ENCODE measurements around the gene ARHGAP10. TPM values are rescaled to one million over a fixed set of nuclear protein-coding genes. Genes with fewer than 3 reads are reported as not detected.

The ARHGAP10 gene
- total RNA-seq, 1 experiment from 2014 or later, result 5.0 TPM

DNA sequence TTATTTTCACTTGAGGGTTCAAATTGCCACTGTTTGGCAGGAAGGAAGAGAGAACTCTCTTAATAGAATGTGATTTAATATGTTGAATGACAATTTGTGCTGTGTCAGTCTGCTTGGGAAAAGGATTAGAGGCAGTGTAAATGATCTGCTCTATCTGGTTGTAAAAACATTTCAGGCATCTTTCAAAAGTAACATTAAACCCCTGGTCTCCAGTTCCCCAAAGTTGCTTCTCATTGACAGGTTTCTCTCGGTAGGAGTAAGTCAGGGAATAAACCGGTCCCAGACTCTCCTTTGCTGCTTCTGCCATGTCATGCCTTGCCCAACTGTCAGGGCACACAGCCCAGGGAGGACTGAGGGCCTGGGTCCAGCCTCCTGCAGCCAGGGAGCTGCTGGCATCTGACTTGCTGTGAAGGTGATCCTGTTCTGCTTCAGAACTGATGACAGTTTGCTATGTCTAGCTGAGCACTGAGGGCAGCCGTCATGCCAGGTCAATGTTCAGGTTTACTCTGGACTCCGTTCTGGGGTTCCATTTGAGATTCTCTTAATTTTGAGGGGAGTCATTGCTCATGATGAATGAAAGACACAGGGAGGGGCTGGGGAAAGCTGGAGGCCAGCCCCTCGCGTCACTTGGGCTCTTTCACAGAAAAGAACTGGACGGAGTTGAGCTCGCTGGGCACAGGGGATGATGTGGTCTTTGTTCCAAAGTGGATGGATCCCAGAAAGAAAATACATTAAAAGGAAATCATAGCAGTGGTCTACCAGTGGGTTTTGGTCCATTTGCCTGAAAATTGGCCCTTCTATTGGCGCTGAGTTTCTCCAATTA, 312.4 kb downstream of the ARHGAP10 start:
- in situ Hi-C loops (cut with HindIII; ENCODE audit: low pct_unique_long_range_greater_than_20kb, low sequenced_read_pairs), result no loop called here
- DNase-seq (ENCODE audit: low read depth, low spot score), result no peak

DNA sequence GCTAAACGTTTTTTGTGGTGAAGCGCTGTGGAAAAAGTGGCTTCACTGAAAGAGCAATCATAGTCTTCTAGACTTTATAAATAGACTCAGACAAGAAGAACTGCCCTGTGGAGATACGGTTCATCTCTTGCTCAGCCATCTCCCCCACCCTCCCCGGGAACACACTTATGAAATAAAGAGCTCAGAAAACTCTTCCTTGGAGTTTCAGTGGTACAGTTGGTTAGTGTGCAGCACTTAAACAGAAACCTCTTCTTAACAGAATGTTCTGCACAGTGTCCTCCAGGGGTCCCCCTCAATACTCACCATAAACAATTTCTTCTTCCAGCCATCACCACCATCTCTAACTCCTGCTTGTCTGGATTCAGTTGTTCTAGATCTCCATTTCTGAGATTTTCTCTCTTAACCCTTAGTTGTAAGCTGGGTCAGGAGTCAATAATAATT, 313.0 kb downstream of the ARHGAP10 start:
- peak; percentile 27 for DNase-seq (ENCODE audit: low read depth, low spot score)

DNA sequence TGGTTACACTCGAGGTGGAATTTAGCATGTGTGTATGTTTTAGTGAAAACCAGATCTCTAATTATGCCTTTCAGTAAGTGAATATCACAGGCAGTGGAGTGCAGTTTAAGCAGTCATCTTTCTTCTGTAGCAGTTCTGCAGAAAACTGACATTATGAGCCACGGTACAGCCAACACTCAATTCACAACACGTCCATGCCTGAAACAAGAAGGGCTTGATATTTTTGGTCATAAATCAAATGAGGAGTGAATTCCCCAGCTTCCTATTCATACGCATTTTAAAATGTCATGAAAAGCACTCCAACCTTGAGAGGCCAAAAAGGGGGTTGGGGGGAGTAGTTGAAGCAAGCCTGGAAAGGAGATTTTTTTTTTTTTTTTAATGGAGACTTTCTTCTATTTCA, 316.7 kb downstream of the ARHGAP10 start:
- DNase-seq (ENCODE audit: low read depth, low spot score), result no peak
- in situ Hi-C loops (cut with HindIII; ENCODE audit: low pct_unique_long_range_greater_than_20kb, low sequenced_read_pairs), result no loop called here

More for the DNA sequence above, 313.0 kb downstream of the ARHGAP10 start:
- in situ Hi-C loops (cut with HindIII; ENCODE audit: low pct_unique_long_range_greater_than_20kb, low sequenced_read_pairs), result no loop called here

- in situ Hi-C loops (cut with HindIII; ENCODE audit: low pct_unique_long_range_greater_than_20kb, low sequenced_read_pairs), result no loop called here
- no peak for DNase-seq (ENCODE audit: low read depth, low spot score)
Observed at GRCh38 chr4:148051403-148051802, 319.5 kb downstream of the ARHGAP10 start.

GRCh38 chr4:148052448-148052847, 320.6 kb downstream of the ARHGAP10 start:
- in situ Hi-C loops (cut with HindIII; ENCODE audit: low pct_unique_long_range_greater_than_20kb, low sequenced_read_pairs), result no loop called here
- DNase-seq (ENCODE audit: low read depth, low spot score), result no peak

DNA sequence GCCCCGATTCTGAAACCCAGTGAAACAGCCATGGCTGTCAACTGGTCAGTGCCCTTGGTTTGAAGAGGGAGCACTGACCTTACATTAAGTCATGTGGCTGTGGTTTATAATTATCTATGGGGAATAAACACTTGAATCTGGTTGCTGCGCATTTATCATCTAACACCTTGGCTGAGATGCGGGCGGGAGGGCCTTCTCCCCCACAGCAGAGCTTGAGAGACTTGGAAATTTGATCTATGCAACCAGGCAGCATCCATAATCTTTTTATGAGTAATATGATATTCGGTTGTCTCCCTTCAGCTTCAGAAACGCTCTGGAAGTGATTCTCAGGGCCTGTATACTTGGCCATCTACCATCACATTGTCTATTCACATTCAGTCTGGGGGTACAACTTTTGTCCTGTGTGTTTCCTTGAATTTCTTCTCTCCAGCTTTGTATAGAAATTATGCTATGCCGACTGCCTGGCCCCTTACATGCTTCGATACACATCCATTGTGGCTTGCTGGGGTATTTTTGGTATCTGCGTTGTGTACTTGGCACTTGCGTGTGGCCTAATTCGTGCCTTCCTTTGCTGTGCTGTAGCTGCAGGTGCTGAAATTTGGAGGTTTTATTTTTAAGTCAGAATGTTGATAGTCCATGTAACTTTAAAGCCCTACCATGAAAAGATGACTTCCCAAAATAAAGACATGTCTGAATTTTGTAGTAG, 321.6 kb downstream of the ARHGAP10 start:
- DNase-seq (ENCODE audit: low read depth, low spot score), result no peak
- in situ Hi-C loops (cut with HindIII; ENCODE audit: low pct_unique_long_range_greater_than_20kb, low sequenced_read_pairs), result no loop called here

DNA sequence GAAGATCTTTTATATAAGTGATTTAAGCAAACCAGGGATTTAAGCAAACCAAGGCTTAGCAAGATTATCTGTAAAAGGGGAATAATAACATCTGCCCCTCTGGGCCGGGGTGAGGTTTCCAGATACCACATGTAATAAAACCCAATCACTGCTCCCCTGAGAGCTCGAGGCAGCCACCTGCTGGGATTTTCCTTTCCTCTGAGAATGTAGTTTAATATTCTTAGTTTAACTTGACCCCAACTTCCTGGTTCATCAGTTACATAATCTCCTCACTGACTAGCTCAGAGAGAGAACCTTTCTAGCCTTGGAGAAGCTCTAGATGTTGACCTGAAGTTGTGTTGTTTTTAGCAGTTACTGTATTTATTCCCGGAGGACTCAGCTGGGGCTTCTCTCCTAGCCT, 322.4 kb downstream of the ARHGAP10 start:
- no peak for DNase-seq (ENCODE audit: low read depth, low spot score)
- in situ Hi-C loops (cut with HindIII; ENCODE audit: low pct_unique_long_range_greater_than_20kb, low sequenced_read_pairs), result no loop called here

DNA sequence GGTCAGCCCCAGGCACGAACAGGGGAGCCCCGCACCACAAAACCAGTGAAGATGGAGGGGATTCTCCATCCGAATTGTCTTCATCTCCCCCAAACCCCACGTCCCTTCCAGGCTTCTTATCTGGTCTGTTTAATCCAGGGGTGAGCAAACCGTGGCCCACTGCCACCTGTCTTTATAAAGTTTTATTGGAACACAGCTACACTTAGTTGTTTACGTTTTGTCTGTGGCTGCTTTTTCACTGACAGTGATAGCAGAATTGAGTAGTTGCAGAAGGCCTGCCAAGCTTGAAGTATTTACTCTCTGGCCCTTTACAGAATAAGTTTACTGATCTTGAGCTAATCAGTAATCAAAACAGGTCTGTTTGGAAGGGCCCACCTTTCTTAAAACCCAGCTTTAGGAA, 324.0 kb downstream of the ARHGAP10 start:
- no peak for DNase-seq (ENCODE audit: low read depth, low spot score)
- in situ Hi-C loops (cut with HindIII; ENCODE audit: low pct_unique_long_range_greater_than_20kb, low sequenced_read_pairs), result no loop called here

DNA sequence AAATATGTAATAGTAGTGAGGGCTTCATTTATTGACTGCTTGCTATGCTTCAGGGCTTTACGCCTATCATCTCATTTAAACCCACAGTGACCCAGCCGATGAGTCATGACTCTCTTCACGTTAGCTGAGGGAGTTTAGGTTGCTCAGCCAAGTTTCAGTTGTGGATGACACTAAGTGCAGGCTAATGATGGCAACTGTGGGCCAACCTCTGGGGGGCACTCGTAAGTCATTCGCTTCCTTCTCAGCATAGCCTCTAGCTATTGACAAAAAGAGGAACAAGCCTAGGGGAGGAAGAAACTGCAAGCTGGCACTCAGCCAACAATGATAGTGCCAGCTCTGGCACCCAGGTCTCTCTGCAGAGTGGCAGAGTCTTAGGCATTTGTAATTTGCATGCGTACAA, 325.0 kb downstream of the ARHGAP10 start:
- DNase-seq (ENCODE audit: low read depth, low spot score), result peak; percentile 37
- in situ Hi-C loops (cut with HindIII; ENCODE audit: low pct_unique_long_range_greater_than_20kb, low sequenced_read_pairs), result no loop called here

- in situ Hi-C loops (cut with HindIII; ENCODE audit: low pct_unique_long_range_greater_than_20kb, low sequenced_read_pairs), result no loop called here
- no peak for DNase-seq (ENCODE audit: low read depth, low spot score)
Observed at GRCh38 chr4:148057516-148057915, 325.6 kb downstream of the ARHGAP10 start.

DNA sequence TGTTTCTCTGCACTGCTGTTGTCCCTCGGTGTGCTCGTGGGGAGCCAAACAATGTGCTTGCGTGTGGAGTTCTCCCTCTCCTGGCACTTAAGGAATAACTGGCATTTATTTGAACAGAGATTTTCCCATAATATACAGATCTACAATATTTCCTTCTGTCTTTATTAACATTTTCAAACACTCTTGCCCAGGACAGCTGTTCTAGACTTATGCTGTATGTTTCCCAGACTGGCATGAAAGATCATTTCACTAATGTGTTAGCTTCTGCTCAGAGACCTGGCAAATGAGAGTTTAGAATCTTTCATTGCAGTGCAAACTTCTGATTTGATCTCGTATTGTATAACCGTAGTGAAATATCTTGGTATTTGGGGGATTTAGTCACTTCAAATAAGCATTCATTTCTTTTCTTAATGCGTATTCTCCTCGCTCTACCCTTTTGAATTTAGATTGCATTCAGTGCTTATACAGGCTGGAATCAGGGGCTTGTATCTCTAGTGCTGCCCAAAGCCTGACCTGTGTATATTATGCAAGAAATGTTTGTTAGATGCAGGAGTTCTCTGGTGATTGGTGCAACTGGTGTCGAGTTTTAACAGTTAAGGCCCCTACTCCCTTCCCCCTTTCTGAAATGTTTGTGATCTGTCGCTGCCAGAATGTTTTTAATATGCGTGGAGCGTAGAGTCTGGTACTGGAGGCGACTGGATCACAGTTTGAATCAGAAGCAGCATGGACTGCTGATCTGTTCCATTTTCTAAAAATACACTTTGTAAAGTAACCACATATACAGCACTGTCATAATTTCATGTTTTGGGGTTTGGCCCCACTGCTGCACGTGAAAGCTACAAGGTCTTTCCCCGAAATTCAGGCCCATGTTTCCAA, 326.3 kb downstream of the ARHGAP10 start:
- in situ Hi-C loops (cut with HindIII; ENCODE audit: low pct_unique_long_range_greater_than_20kb, low sequenced_read_pairs), result no loop called here

GRCh38 chr4:148059617-148060180, 327.8 kb downstream of the ARHGAP10 start:
- in situ Hi-C loops (cut with HindIII; ENCODE audit: low pct_unique_long_range_greater_than_20kb, low sequenced_read_pairs), result no loop called here
- no peak for DNase-seq (ENCODE audit: low read depth, low spot score)

More for the DNA sequence above, 326.3 kb downstream of the ARHGAP10 start:
- no peak for DNase-seq (ENCODE audit: low read depth, low spot score)

GRCh38 chr4:148060264-148061140, 328.6 kb downstream of the ARHGAP10 start:
- DNase-seq (ENCODE audit: low read depth, low spot score), result no peak
- in situ Hi-C loops (cut with HindIII; ENCODE audit: low pct_unique_long_range_greater_than_20kb, low sequenced_read_pairs), result no loop called here

DNA sequence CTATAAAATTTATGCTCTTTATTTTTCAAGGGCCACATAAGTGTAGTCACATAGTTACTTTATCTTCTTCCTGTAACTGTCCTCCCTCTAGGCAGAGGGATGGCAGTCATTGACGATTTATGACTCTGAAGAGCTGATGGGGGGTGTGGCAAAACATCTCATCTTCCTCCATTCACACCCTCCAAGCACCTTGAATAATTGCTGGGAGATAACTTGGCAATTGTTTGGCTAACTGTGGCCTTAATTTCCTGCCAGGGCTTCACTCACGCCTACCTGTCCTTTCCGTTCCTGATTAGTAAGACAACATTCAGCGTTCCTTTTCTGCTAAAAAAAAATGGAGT, 329.2 kb downstream of the ARHGAP10 start:
- no peak for DNase-seq (ENCODE audit: low read depth, low spot score)
- in situ Hi-C loops (cut with HindIII; ENCODE audit: low pct_unique_long_range_greater_than_20kb, low sequenced_read_pairs), result no loop called here

GRCh38 chr4:148061795-148062194, 329.9 kb downstream of the ARHGAP10 start:
- in situ Hi-C loops (cut with HindIII; ENCODE audit: low pct_unique_long_range_greater_than_20kb, low sequenced_read_pairs), result no loop called here
- no peak for DNase-seq (ENCODE audit: low read depth, low spot score)

GRCh38 chr4:148062301-148062950, 330.5 kb downstream of the ARHGAP10 start:
- no peak for DNase-seq (ENCODE audit: low read depth, low spot score)
- in situ Hi-C loops (cut with HindIII; ENCODE audit: low pct_unique_long_range_greater_than_20kb, low sequenced_read_pairs), result no loop called here
